ENCODE data around the gene GNAO1. TPM values are rescaled to one million over a fixed set of nuclear protein-coding genes. Genes with fewer than 3 reads are reported as not detected.
"Not testable (repeated sequence)": the region's sequence is repeated elsewhere in the genome, so short reads cannot be mapped to it uniquely, and the experiment has no call there.

The GNAO1 gene
- total RNA-seq, 4 donors from 2014 or later = 0.67 to 4.0 (median 2.2) TPM

DNA sequence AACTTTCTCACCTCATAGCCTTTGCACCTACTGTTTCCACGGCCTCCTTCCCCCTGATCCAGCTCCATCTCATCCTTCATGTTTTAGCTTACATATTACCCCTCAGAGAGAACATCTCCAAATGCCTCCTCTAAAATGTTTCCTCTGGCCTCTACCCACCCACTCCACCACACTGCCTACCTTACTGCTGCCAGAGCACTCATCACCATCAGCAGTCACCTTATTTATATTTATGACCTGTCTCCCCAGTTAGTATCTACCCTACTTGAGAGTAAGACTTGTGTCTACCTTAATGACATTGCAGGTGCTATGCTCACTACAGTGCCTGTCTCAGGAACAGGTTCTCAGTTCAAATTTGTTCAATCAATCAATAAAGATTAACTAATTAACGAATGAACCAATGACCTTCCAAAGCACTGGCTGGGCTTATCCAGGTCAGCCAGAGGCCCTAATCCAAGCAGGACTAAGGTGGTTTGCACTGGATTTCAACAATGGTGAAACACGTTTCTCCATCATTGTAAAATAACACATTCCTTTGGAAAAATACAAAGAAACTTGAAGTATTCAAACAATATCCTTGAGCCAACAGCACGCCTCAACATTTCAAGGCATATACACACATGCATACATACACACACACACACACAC lies 192.9 kb downstream of the GNAO1 start:
- no peak overlapping the region for H3K4me3 ChIP-seq (ENCODE audit: low read depth, poor library complexity, severe bottlenecking)
- WGBS, 2 donors = 89 to 93% methylated on average over 4 of the region's 4 CpGs
- no peak for DNase-seq (ENCODE audit: low spot score in 2 of 2)
- intact Hi-C loops (cut with DNase I; ENCODE audit: low total_unique reads) = no loop called here
- no peak for TF ChIP-seq POLR2A (IDR thresholded peaks at IDR 0.05)

- intact Hi-C loops (cut with DNase I; ENCODE audit: low total_unique reads) = no loop called here
- TF ChIP-seq POLR2A (IDR thresholded peaks at IDR 0.05) (no peak), CTCF (IDR thresholded peaks at IDR 0.05) (no peak)
- WGBS, 2 donors = 69 to 92% methylated on average over 3 of the region's 3 CpGs
- H3K4me3 ChIP-seq (ENCODE audit: low read depth, poor library complexity, severe bottlenecking) = no peak overlapping the region
- DNase-seq (ENCODE audit: low spot score in 2 of 2) = no peak
Measured at GRCh38 chr16:56387396-56387795, 196.1 kb downstream of the GNAO1 start.

- H3K4me3 ChIP-seq (ENCODE audit: low read depth, poor library complexity, severe bottlenecking) = no peak overlapping the region
- DNase-seq (ENCODE audit: low spot score in 2 of 2) = no peak
- TF ChIP-seq POLR2A (IDR thresholded peaks at IDR 0.05) (no peak), CTCF (IDR thresholded peaks at IDR 0.05) (no peak)
- intact Hi-C loops (cut with DNase I; ENCODE audit: low total_unique reads) = no loop called here
Measured at GRCh38 chr16:56388209-56388608, 196.9 kb downstream of the GNAO1 start.

DNA sequence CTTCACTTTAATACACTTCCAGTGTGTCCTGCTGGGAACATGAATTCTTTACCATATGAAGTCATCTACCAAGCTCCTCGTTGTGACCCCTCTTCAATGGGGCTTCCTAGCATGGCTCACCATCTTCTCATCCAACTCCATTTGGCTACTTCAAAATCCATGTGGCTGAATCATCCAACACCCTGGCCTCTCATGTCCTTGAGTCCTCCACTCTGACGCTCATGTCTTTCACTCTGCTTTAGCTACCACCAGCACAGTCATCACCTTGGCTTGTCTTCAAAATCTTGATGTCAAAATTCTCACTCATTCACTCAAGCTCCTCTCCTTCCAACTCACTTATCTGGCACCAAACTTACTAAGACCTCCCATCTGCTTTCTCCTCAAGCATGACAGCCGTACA lies 198.3 kb downstream of the GNAO1 start:
- 96 to 98% methylated on average over 3 of the region's 3 CpGs for WGBS, 2 donors
- no peak overlapping the region for H3K4me3 ChIP-seq (ENCODE audit: low read depth, poor library complexity, severe bottlenecking)
- TF ChIP-seq POLR2A (IDR thresholded peaks at IDR 0.05) = no peak
- TF ChIP-seq CTCF (IDR thresholded peaks at IDR 0.05) = no peak
- intact Hi-C loops (cut with DNase I; ENCODE audit: low total_unique reads) = no loop called here
- DNase-seq (ENCODE audit: low spot score in 2 of 2) = no peak

DNA sequence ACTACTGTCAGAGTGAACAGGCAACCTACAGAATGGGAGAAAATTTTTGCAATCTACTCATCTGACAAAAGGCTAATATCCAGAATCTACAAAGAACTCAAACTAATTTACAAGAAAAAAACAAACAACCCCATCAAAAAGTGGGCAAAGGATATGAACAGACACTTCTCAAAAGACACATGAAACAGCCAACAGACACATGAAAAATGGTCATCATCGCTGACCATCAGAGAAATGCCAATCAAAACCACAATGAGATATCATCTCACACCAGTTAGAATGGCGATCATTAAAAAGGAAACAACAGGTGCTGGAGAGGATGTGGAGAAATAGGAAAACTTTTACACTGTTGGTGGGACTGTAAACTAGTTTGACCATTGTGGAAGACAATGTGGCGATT lies 205.4 kb downstream of the GNAO1 start:
- WGBS, 2 donors = 81 to 98% methylated on average over 3 of the region's 3 CpGs
- intact Hi-C loops (cut with DNase I; ENCODE audit: low total_unique reads); DNase-seq (ENCODE audit: low spot score in 2 of 2); H3K4me3 ChIP-seq (ENCODE audit: low read depth, poor library complexity, severe bottlenecking): not testable (repeated sequence)

DNA sequence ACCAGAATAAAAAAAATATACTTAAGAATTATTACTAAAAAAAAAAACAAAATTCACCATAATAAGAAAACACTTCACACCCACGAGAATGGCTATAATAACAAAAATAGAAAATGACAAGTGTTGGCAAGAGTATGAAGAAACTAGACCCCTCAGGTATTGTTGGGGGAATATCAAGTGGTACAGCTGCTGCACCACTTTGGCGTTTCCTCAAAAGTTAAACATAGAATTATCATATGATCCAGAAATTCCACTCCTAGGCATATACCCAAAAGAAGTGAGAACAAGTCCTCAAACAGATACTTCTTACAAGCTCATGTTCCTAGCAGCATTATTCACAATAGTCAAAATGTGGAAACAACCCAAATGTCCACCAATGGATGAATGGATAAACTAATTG lies 207.8 kb downstream of the GNAO1 start:
- intact Hi-C loops (cut with DNase I; ENCODE audit: low total_unique reads) = no loop called here
- 55 to 69% methylated on average over 2 of the region's 2 CpGs for WGBS, 2 donors
- TF ChIP-seq CTCF (IDR thresholded peaks at IDR 0.05) = no peak
- TF ChIP-seq POLR2A (IDR thresholded peaks at IDR 0.05) = no peak
- no peak overlapping the region for H3K4me3 ChIP-seq (ENCODE audit: low read depth, poor library complexity, severe bottlenecking)
- DNase-seq (ENCODE audit: low spot score in 2 of 2) = no peak

- TF ChIP-seq POLR2A (IDR thresholded peaks at IDR 0.05) = no peak
- TF ChIP-seq CTCF (IDR thresholded peaks at IDR 0.05) = no peak
- WGBS, 2 donors = 89 to 96% methylated on average over 2 of the region's 2 CpGs
- intact Hi-C loops (cut with DNase I; ENCODE audit: low total_unique reads) = no loop called here
- H3K4me3 ChIP-seq (ENCODE audit: low read depth, poor library complexity, severe bottlenecking) = no peak overlapping the region
- DNase-seq (ENCODE audit: low spot score in 2 of 2) = no peak
Measured at GRCh38 chr16:56399486-56399885, 208.2 kb downstream of the GNAO1 start.
